Peyer's patch (tissue), 4 donors: ENCODE measurements around the gene ARID3B.

ENCODE experiments used
- POLR2A ChIP-seq, 2 donors: fragments of 450-650 bp; IDR thresholded peaks; one replicate each; pipeline ENCODE4 v1.5.1; 2017; ENCODE audit warnings: antibody characterized with exemption in 2 of 2, mild to moderate bottlenecking in 2 of 2, moderate library complexity in 2 of 2
- TF ChIP-seq, protein P1 (sequence below), 6 experiments: fragments of 450-650 bp in 4 of 6; fragments of 200-600 bp in 2 of 6; sonication (generic) in 1 of 6; IDR thresholded peaks; one replicate each; pipeline ENCODE4 v1.5.1; 2017 to 2019; ENCODE audit warnings: antibody characterized with exemption in 6 of 6, mild to moderate bottlenecking in 3 of 6, moderate library complexity in 1 of 6

DNA sequence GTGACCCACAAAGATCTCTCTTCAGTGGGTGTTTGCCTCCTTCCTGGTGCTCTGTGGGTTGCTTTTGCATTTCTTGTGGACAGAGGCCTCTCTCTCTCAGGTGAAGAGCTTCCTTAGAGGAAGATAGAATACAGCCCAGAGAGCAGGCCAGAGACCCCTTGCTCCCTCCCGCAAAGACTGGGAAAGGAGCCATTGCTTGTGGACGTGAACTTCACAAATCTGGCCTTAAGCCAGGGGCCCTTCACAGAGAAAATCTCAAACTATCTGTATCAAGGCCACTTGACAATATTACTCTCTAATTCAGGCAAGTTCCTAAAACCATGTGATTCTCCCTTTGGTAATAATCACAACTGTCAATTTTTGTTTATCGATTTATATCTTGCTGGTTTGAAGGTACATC lies 44.2 kb downstream of the ARID3B start:
- TF ChIP-seq, protein P1, sequence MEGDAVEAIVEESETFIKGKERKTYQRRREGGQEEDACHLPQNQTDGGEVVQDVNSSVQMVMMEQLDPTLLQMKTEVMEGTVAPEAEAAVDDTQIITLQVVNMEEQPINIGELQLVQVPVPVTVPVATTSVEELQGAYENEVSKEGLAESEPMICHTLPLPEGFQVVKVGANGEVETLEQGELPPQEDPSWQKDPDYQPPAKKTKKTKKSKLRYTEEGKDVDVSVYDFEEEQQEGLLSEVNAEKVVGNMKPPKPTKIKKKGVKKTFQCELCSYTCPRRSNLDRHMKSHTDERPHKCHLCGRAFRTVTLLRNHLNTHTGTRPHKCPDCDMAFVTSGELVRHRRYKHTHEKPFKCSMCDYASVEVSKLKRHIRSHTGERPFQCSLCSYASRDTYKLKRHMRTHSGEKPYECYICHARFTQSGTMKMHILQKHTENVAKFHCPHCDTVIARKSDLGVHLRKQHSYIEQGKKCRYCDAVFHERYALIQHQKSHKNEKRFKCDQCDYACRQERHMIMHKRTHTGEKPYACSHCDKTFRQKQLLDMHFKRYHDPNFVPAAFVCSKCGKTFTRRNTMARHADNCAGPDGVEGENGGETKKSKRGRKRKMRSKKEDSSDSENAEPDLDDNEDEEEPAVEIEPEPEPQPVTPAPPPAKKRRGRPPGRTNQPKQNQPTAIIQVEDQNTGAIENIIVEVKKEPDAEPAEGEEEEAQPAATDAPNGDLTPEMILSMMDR (IDR thresholded peaks at IDR 0.05) = no peak
- no peak for TF ChIP-seq POLR2A (IDR thresholded peaks at IDR 0.05)
